ENCODE data around the gene MDC1. TPM values are rescaled to one million over a fixed set of nuclear protein-coding genes. Genes with fewer than 3 reads are reported as not detected.
"Not testable (repeated sequence)": the region's sequence is repeated elsewhere in the genome, so short reads cannot be mapped to it uniquely, and the experiment has no call there.

MDC1 gene
- total RNA-seq, 2 experiments from 2014 or later: 50.2 to 52.2 TPM

DNA sequence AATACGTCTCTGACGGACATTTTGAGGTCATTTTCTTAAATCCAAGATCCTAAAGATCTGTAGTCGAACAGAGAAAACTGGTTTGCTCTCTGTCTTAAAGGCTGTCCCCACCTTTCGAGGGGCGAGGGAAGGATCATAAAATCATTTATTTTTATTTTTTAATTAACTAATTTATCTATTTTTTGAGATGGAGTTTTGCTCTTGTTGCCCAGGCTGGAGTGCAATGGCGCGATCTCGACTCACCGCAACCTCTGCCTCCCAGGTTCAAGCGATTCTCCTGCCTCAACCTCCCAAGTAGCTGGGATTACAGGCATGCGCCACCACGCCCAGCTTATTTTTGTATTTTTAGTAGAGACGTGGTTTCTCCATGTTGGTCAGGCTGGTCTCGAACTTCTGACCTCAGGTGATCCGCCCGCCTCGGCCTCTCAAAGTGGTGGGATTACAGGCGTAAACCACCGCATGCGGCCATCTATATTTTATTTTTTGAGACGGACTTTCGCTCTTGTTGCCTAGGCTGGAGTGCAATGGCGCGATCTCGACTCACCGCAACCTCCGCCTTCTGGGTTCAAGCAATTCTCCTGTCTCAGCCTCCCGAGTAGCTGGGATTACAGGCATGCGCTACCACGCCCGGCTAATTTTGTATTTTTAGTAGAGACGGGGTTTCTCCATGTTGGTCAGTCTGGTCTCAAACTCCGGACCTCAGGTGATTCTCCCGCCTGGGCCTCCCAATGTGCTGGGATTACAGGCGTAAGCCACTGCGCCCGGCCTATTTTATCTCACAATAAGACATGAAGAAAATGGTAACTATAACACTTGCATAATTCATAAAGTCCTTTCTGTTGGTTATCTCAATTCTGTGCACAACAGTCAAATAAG lies 1.0 kb upstream of the MDC1 start:
- not testable (repeated sequence) for H3K9me3 Mint-ChIP-seq; H3K27me3 Mint-ChIP-seq; ATAC-seq (ENCODE audit: low read depth); DNase-seq
- Mint-ChIP-seq H3K4me1 (peaks cover 39% of the 10 kb centered on the region), H3K36me3 (peaks cover 58% of the 10 kb centered on the region), H3K27ac (peak overlapping the region; percentile 100), H3K4me3 (peak overlapping the region; percentile 91)
- POLR2A ChIA-PET: interaction anchor here (0.8 to 11.0 kb wide), 17 partner anchors 10 to 236 kb away, joined by 3 to 512 read pairs (median 8); partner anchors contain the start of genes DHX16, GTF2H4, IER3 and MRPS18B

DNA sequence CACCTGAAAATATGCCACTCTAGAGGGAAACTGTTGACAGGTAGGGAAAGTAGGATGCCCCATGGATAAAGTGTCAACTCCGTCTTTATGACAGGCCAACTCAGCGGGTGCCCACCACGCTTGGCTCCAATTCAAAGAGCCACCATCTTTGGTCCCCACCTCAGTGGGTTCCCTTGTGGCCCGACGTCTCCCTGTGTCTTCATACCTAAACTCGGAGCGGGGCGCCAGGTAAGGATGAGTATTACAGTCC lies 277 bp downstream of the MDC1 start:
- ATAC-seq (ENCODE audit: low read depth) (no peak), DNase-seq (no peak)
- Mint-ChIP-seq H3K4me3 (peak overlapping the region; percentile 91), H3K27me3 (no peaks in the 10 kb centered on the region), H3K4me1 (peaks cover 46% of the 10 kb centered on the region), H3K9me3 (no peaks in the 10 kb centered on the region), H3K36me3 (peaks cover 53% of the 10 kb centered on the region), H3K27ac (peak overlapping the region; percentile 100)
- POLR2A ChIA-PET: interaction anchor here (0.7 to 11.0 kb wide), 19 partner anchors 11 to 391 kb away, joined by 3 to 512 read pairs (median 6); partner anchors contain the start of genes ABCF1, DHX16, FLOT1 and GTF2H4

DNA sequence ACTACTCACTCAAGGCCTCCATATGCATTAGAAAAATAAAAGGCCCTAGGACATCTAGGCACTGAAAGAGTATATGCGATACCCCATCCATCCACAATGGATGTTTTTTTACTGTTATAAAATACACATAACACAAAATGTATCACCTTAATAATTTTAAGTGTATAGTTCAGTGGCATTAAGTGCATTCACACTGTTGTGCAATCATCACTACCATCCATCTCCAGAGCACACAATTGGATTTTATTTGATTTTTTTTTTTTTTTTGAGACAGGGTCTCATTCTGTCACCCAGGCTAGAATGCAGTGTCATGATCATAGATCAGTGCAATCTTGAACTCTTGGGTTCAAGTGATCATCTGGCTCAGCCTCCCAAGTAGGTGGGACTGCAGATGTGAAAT lies 2.8 kb downstream of the MDC1 start:
- Mint-ChIP-seq H3K27ac (no peak overlapping the region), H3K36me3 (peaks cover 48% of the 10 kb centered on the region), H3K27me3 (no peaks in the 10 kb centered on the region), H3K4me1 (peaks cover 53% of the 10 kb centered on the region), H3K4me3 (no peak overlapping the region), H3K9me3 (no peaks in the 10 kb centered on the region)
- POLR2A ChIA-PET: interaction anchor here (3.9 to 4.1 kb wide), 2 partner anchors 26 to 31 kb away, joined by 37 to 54 read pairs; no protein-coding TSS in a partner anchor
- ATAC-seq (ENCODE audit: low read depth) (no peak), DNase-seq (no peak)

DNA sequence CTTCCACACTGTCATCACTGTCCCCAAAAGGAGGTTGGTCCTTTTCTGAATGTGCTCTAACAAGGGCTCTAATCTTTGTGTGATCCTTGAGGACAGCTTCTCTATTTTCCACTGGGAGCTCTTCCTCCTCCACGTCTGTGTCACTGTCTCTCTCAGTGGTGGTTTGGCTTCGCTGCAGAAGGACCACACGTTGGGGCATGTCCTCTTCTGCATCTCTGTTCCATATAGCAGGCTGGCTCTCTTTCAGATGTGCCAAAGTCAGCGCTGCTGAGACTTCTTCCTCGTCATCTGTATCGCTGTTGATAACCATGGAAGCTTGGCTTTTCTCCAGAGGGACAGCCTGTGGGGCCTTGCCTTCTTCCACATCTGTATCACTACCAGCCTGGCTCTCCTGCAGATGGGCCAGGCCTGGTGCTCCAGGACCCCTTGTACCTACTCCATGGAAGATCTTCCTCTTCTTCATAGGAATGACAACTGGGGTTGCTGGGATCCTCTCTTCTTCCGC lies 4.6 kb downstream of the MDC1 start:
- peaks cover 49% of the 10 kb centered on the region for H3K36me3 Mint-ChIP-seq
- DNase-seq (no peak), ATAC-seq (ENCODE audit: low read depth) (no peak)
- POLR2A ChIA-PET: interaction anchor here (0.8 to 3.9 kb wide), 11 partner anchors 9 to 386 kb away, joined by 3 to 54 read pairs (median 4); partner anchors contain the start of genes DHX16 and TRIM39
- H3K27me3 Mint-ChIP-seq: no peaks in the 10 kb centered on the region
- peak overlapping the region; percentile 91 for H3K27ac Mint-ChIP-seq
- no peaks in the 10 kb centered on the region for H3K9me3 Mint-ChIP-seq
- H3K4me1 Mint-ChIP-seq: peaks cover 40% of the 10 kb centered on the region
- peak overlapping the region; percentile 62 for H3K4me3 Mint-ChIP-seq

DNA sequence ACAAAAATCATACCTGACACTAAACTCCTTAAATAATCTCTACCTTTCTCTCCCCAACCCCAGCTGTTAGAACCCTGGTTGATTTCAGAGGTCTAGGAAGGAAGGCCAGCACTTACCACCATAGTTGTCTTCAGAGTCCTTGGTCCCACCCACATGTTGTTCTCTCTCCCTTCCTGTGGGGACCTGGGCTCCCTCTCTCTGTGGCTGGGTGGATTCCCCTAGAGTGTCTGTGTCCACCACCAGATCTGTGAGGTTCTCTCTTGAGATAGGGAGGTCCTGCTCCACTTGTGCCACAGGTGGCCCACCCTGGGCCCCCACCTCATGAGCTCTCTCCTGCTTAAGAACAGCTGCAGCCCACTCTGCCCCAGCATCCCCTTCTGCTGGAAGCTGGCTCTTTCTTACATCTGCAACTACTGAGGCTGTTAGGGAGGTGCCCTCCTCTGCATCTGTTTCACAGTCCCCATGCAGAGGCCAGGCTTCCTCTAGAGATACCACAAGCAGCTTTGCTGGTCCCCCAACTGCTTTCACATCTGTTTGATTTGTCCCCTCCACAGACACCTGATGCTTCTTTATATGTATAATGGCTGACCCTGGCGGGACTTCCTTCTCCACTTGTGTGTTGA lies 5.2 kb downstream of the MDC1 start:
- H3K4me1 Mint-ChIP-seq: peaks cover 40% of the 10 kb centered on the region
- POLR2A ChIA-PET: interaction anchor here (0.8 to 3.9 kb wide), 11 partner anchors 9 to 386 kb away, joined by 3 to 54 read pairs (median 4); partner anchors contain the start of genes DHX16 and TRIM39
- no peaks in the 10 kb centered on the region for H3K27me3 Mint-ChIP-seq
- DNase-seq (peak; percentile 57), ATAC-seq (ENCODE audit: low read depth) (peak; percentile 86)
- H3K9me3 Mint-ChIP-seq: no peaks in the 10 kb centered on the region
- peaks cover 50% of the 10 kb centered on the region for H3K36me3 Mint-ChIP-seq
- peak overlapping the region; percentile 91 for H3K27ac Mint-ChIP-seq
- peak overlapping the region; percentile 62 for H3K4me3 Mint-ChIP-seq

DNA sequence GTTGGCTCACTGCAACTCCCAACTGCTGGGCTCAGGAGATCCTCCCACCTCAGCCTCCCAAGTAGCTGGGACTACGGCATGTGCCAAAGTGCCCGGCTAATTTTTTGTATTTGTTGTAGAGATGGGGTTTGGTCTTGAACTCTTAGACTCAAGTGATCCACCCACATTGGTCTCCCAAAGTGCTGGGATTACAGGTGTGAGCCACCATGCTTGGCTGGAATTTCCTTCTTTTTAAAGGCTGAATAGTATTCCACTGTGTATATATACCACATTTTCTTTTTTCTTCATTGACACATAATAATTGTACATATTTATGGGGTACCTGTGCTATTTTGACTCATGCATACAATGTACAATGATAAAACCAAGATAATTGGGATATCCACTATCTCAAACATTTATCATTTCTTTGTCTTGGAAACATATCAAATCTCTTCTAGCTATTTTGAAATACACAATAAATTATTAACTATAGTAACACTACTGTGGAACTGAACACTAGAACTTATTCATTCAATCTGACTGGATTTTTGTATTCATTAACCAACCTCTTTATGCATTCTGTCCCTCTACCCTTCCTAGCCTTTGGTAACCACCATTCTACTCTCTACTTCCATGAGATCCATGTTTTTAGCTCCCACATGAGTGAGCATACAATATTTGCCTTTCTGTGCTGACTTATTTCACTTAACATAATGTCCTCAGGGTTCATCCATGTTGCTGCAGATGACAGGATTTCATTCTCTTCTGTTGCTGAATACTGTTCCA lies 7.8 kb downstream of the MDC1 start:
- ATAC-seq (ENCODE audit: low read depth): no peak
- Mint-ChIP-seq H3K36me3 (peaks cover 40% of the 10 kb centered on the region), H3K27ac (no peak overlapping the region), H3K4me3 (no peak overlapping the region), H3K4me1 (peaks cover 26% of the 10 kb centered on the region), H3K9me3 (no peaks in the 10 kb centered on the region), H3K27me3 (no peaks in the 10 kb centered on the region)
- POLR2A ChIA-PET: no interaction called here
- DNase-seq: no peak

DNA sequence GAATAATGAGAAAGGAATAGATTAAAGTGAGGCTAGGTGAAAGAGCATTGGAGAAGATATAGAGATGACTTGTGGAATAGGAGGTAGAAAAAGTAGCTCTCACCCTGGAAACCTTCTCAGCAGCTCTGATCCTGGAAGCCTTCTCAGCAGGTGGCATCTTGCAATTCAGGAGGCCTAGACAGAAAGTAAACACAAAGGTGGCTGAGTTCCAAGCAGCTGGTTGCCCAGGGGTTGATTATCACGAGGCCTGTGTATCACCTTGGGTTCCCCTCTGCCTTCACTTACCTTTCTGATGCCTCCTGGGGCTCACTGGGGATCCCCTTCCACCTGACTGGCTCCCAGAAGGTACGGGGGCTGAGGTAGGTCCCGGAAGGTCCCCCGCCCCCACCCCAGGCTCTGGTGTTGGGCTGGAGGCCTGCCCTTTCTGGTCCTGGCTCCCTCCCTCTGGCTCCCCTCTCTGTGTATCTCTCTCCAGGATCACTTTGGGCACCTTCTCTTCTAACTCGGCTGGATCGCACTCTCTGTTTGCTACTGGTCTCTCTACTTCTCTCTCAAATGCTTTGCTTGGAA lies 9.7 kb downstream of the MDC1 start:
- Mint-ChIP-seq H3K36me3 (peaks cover 29% of the 10 kb centered on the region), H3K4me3 (no peak overlapping the region), H3K27me3 (no peaks in the 10 kb centered on the region), H3K9me3 (no peaks in the 10 kb centered on the region), H3K4me1 (peaks cover 15% of the 10 kb centered on the region), H3K27ac (no peak overlapping the region)
- ATAC-seq (ENCODE audit: low read depth) (no peak), DNase-seq (no peak)
- POLR2A ChIA-PET: interaction anchor here (4.0 kb wide), 1 partner anchor 9 kb away, joined by 17 read pairs; the partner anchor contains the start of gene MDC1

DNA sequence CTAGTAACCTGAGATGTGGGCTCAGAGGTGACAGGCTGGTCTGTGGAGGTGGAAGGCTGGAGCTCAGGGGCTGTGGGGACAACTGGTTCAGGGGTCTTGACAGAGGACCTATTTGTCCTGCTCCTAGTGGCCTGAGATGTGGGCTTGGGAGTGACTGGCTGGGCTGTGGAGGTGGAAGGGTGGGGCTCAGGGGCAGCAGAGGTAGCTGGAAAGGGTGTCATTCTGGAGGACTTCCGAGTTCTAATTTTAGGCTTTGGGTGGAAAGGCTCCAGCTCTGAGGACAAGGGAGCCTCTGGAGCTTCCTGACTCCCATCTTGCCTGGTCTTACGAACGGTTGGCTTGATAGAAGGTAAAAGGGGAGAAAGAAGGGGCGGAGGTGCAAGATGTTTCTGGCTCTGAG lies 11.5 kb downstream of the MDC1 start:
- peaks cover 1% of the 10 kb centered on the region for H3K4me1 Mint-ChIP-seq
- POLR2A ChIA-PET: interaction anchor here (1.5 to 4.0 kb wide), 2 partner anchors 11 to 12 kb away, joined by 4 to 17 read pairs; partner anchors contain the start of gene MDC1

DNA sequence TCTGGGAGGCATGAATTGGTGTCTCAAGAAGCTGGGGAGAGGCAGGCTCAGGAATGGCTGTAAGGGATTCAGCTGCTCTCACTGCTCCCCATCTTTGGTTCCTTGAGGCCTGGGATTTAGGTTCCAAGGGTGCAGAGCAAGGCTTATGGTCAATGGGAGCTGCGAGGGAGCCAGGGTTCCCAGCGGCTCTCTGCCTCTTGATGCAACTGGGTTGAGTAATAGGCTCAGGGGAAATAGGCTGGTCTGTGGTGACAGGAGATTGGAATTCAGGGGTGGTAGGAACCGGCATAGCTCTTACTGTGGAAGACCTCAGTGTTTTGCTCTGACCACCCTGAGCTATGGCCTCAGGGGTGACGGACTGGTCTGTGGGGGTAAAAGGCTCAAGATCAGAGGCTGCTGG lies 13.3 kb downstream of the MDC1 start:
- ATAC-seq (ENCODE audit: low read depth) (no peak), DNase-seq (no peak)
- no peak overlapping the region for H3K4me3 Mint-ChIP-seq
- no peaks in the 10 kb centered on the region for H3K4me1 Mint-ChIP-seq
- H3K27me3 Mint-ChIP-seq: no peaks in the 10 kb centered on the region
- peak overlapping the region; percentile 26 for H3K27ac Mint-ChIP-seq
- H3K9me3 Mint-ChIP-seq: no peaks in the 10 kb centered on the region
- peaks cover 27% of the 10 kb centered on the region for H3K36me3 Mint-ChIP-seq
- POLR2A ChIA-PET: interaction anchor here (0.9 to 4.0 kb wide), 5 partner anchors 8 to 16 kb away, joined by 3 to 17 read pairs (median 5); partner anchors contain the start of gene MDC1

More for the DNA sequence above, 11.5 kb downstream of the MDC1 start:
- peaks cover 26% of the 10 kb centered on the region for H3K36me3 Mint-ChIP-seq
- H3K27me3 Mint-ChIP-seq: no peaks in the 10 kb centered on the region
- no peaks in the 10 kb centered on the region for H3K9me3 Mint-ChIP-seq
- H3K4me3 Mint-ChIP-seq: no peak overlapping the region
- no peak overlapping the region for H3K27ac Mint-ChIP-seq
- DNase-seq (no peak), ATAC-seq (ENCODE audit: low read depth) (no peak)

DNA sequence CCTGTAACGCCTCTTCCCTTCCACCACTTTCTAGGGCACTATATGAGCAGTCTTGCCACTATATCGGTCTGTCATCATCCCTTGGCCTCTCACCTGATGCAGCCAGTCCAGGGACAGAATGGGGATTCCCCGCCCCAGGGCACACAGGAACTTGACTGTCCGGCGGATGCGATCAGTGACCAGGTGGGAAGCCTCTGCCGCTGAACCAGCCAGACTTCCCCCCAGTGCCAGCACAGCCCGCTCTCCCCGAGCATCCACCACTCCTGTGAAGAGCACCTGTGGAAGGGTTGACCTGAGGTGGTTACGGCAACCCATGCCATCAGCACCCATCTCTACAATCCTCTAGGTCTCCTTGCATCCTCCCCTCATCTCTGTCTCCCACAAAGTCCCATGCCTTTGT lies 14.1 kb downstream of the MDC1 start:
- no peaks in the 10 kb centered on the region for H3K4me1 Mint-ChIP-seq
- H3K9me3 Mint-ChIP-seq: no peaks in the 10 kb centered on the region
- no peak for DNase-seq
- no peaks in the 10 kb centered on the region for H3K27me3 Mint-ChIP-seq
- no peak overlapping the region for H3K27ac Mint-ChIP-seq
- H3K4me3 Mint-ChIP-seq: no peak overlapping the region
- no peak for ATAC-seq (ENCODE audit: low read depth)
- H3K36me3 Mint-ChIP-seq: peaks cover 26% of the 10 kb centered on the region
- POLR2A ChIA-PET: interaction anchor here (0.9 to 2.3 kb wide), 2 partner anchors 9 to 15 kb away, joined by 3 to 6 read pairs; no protein-coding TSS in a partner anchor

DNA sequence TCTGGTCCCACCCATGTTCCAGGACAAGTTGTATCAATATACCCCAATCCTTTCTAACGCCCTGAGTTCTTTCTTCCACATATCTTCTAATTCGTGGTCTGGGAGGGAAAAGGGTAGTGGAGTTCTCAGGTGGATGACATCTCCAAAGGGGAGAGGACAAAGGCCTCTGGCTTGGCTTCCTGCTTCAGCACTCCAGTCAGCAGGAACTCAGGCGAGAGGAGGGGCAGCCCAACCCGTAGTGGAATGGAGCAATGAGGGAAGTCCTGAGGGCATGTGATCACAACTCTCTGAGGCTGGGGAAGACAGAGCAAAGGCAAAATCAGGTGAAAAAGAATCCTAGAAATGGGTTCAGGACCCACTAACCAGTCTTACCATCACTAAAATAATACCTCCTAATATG lies 16.7 kb downstream of the MDC1 start:
- no peak for ATAC-seq (ENCODE audit: low read depth)
- no peaks in the 10 kb centered on the region for H3K27me3 Mint-ChIP-seq
- POLR2A ChIA-PET: no interaction called here
- H3K4me1 Mint-ChIP-seq: no peaks in the 10 kb centered on the region
- peaks cover 20% of the 10 kb centered on the region for H3K36me3 Mint-ChIP-seq
- no peak overlapping the region for H3K27ac Mint-ChIP-seq
- DNase-seq: no peak
- H3K9me3 Mint-ChIP-seq: no peaks in the 10 kb centered on the region
- no peak overlapping the region for H3K4me3 Mint-ChIP-seq

DNA sequence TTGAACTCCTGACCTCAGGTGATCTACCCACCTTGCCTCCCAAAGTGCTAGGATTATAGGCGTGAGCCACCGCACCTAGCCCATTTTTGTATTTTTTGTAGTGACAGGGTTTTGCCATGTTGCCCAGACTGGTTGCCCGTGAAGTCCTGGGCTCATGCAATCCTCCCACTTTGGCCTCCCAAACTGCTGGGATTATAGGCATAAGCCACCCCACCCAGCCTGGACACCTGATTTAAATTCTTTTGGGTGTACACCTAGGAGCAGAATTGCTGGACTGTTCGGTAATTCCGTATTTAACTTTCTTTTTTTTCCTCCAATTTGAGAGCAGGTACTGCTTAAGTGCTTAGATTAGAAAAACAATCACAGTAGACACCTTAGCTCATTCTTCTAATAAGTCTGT lies 20.6 kb downstream of the MDC1 start:
- Mint-ChIP-seq H3K9me3 (no peaks in the 10 kb centered on the region), H3K36me3 (peaks cover 10% of the 10 kb centered on the region), H3K27me3 (no peaks in the 10 kb centered on the region), H3K4me1 (no peaks in the 10 kb centered on the region), H3K4me3 (no peak overlapping the region), H3K27ac (no peak overlapping the region)
- ATAC-seq (ENCODE audit: low read depth) (no peak), DNase-seq (no peak)
- POLR2A ChIA-PET: interaction anchor here (1.1 to 3.5 kb wide), 2 partner anchors 9 to 21 kb away, joined by 5 to 10 read pairs; partner anchors contain the start of gene MDC1

Data from activated naive CD8-positive, alpha-beta T cell treated with anti-CD3 and anti-CD28 coated beads, Interleukin-2, amount 10 ng/mL, durations not matched to agents 7 days and 5 days (primary cell).